HG03342 (cell line): ENCODE data around the gene NKAPD1.
"Not testable (repeated sequence)": the region's sequence is repeated elsewhere in the genome, so short reads cannot be mapped to it uniquely, and the experiment has no call there.

Source experiments
- ATAC-seq: cut with Tn5 transposase; IDR thresholded peaks from one replicate; pipeline ENCODE4 v1.9.1; 2021; ENCODE audit warnings: mild to moderate bottlenecking, moderate library complexity; ENCODE audit not compliant: unreplicated experiment

NKAPD1 gene, protein sequence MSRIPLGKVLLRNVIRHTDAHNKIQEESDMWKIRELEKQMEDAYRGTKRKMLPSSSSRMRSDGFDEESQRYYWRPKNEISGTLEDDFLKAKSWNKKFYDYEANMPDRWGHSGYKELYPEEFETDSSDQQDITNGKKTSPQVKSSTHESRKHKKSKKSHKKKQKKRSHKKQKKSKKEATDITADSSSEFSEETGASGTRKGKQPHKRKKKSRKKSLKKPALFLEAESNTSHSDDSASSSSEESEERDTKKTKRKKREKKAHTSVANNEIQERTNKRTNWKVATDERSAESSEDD

DNA sequence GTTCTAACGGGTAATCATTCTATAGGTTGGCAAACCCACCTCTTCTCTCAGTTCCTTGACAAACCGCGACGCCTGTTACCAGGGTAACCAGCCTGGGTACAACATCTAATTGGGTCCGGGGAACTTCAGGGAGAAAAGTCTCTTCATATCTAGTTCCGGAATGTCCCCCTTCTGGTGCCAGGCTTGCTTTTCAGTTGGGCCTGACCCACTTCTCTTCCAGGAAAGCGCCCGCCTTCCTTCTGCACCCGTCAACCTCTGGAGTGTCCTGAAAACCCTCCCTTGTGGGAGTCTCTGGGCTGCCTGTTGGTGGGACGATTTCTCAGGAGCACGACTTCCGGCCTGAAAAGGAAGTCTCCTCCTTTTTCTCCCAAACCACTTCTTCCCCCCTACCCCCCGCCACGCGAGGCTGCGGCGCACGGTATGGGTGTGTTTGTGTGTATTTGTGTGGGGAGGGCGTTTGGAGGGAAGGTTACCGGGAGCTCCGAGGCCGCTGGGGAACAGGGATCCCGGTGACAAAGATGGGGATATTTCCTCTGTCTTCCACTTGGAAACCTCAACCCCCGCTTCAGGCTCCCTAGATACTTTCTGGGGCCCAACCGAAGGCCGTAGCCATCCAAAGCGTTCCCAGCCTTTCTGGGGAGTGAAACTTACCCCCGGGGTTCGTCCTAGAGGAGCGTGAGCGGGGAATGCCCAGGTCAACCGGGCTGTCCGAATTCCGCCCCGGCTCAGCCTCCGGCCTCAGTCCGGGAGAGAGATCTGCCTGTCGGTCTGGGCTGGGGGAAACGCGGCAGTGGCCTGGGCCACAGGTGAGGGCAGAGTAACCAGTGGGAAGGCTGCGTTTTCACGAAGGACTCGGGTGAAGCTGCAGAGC, at the start of gene NKAPD1, which contains the start of gene PIH1D2:
NKAPD1 (plus strand) TSS at position 359 of the 871 bp plus-strand sequence. CDS start 1,276 bp downstream, outside the sequence.
PIH1D2 (minus strand) TSS at position 77 of the 871 bp plus-strand sequence. CDS start 843 bp downstream, outside the sequence.
- peak; percentile 83 for ATAC-seq

DNA sequence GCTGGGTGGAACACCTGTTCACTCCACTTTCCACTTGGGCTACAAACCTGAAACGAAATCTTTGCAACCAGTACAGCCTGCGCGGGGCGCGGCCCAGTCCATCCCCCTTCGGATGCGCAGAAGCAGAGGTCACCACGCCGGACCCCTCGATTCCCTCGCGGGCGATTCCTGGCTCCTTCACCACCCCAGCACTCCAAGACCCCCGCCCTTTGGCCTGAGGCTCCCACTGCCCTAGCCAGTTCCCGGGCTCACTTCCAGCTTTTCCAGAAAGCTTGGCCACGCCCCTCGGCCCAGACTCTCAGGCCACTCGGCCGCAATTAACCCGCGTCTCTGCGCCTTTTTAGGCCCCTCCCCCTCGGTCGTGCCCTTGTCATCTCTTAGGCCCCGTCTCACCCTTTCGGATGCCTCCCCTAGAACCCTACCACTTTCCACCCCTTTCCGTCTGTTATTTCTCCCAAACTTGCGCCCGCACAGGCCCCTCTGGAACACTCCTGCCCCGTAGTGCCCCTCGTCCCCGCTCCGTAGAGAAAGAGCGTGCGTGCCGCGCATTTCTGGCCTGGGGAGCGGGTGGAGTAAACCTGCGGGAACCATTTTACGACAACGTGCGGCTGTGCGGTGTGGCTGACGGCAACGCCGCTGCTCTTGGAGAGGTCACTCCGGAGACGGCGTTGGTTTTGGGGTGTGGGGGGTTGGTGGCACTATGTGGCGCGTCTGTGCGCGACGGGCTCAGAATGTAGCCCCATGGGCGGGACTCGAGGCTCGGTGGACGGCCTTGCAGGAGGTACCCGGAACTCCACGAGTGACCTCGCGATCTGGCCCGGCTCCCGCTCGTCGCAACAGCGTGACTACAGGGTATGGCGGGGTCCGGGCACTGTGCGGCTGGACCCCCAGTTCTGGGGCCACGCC, 49.1 kb upstream of the NKAPD1 start, which contains the start of gene DLAT:
DLAT (plus strand) TSS at position 636 of the 906 bp plus-strand sequence; CDS start at position 701, 65 bp downstream.
- peak; percentile 61 for ATAC-seq

DNA sequence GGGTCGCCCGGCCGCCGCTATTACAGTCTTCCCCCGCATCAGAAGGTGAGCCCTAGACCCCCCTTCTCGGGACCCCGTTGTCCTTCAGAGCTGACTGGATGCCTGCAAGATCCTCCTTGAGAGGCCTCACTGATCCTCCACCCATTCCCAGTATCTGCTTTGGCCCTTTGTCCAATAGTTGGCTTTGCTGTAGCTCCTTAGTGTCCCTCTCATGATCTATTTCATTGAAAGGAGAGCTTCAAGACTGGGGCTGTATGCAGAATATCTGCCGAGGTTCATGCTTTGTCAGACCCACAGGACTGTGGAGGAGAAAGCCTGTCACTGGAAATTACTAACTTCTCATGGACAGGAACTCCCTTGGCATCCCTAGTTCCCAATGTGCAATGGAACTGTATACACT, 48.4 kb upstream of the NKAPD1 start:
- peak; percentile 0 for ATAC-seq

DNA sequence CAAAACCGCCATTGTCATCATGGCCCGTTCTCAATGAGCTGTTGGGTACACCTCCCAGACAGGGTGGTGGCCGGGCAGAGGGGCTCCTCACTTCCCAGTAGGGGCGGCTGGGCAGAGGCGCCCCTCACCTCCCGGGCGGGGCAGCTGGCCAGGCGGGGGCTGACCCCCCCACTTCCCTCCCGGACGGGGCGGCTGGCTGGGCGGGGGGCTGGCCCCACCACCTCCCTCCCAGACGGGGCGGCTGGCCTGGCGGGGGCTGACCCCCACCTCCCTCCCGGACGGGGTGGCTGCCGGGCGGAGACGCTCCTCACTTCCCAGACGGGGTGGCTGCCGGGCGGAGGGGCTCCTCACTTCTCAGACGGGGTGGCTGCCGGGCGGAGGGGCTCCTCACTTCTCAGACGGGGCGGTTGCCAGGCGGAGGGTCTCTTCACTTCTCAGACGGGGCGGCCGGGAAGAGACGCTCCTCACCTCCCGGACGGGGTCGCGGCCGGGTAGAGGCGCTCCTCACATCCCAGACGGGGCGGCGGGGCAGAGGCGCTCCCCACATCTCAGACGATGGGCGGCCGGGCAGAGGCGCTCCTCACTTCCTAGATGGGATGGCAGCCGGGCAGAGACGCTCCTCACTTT, 47.2 kb upstream of the NKAPD1 start:
- ATAC-seq: not testable (repeated sequence)

DNA sequence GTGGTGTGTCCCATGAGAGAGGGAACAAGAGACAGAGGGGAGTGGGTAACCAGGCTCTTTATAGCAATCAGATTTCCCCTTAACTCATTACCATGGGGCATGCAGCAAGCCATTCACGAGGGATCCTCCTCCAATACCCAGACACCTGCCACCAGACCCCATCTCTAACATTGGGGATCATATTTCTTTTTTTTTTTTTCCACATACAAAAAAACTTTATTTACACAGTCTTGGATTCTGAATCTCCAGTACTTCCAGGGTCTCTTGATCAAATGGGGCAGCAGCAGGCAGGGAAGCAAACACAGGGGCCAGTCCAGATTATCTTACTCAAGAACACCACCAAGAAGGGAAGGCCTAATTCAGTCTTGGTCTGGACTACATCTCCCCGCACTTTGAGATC, 44.6 kb upstream of the NKAPD1 start:
- no peak for ATAC-seq

GRCh38 chr11:112033902-112034301, 40.2 kb upstream of the NKAPD1 start:
- no peak for ATAC-seq

DNA sequence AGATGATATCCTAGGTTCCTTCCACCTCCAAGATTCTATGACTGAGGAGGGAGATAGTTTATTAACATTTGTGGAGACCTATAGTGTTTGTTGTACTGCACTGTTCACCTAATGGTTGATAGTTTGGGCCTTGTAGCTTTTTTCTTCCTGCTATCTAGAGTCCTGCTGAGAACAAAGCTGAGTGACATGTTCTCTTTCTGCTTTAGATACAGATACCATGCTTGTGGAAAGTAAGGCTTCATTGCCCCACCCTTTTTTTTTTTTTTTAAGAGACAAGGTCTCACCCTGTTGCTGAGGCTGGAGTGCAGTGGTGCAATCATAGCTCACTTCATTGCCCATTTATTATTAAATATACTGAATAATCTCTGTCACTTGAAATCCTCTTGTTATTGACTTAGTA, 36.6 kb upstream of the NKAPD1 start:
- ATAC-seq: no peak

GRCh38 chr11:112042161-112042960, 31.7 kb upstream of the NKAPD1 start:
- ATAC-seq: no peak

GRCh38 chr11:112042961-112043304, 31.2 kb upstream of the NKAPD1 start:
- no peak for ATAC-seq

DNA sequence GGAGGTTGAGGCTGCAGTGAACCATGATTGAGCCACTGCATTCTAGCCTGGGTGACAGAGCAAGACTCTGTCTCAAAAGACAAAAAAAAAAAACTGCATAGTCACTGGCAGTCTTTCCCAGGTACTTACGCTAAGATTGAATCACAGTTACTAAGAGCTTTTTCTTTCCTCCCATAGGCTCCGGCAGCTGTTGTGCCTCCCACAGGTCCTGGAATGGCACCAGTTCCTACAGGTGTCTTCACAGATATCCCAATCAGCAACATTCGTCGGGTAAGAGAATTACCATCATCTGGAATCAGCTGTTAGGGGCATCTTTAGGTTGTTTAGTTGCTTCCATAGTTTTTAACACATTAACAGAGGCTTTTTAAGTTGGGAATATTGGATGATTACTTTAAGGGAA, 29.1 kb upstream of the NKAPD1 start:
- ATAC-seq: no peak

DNA sequence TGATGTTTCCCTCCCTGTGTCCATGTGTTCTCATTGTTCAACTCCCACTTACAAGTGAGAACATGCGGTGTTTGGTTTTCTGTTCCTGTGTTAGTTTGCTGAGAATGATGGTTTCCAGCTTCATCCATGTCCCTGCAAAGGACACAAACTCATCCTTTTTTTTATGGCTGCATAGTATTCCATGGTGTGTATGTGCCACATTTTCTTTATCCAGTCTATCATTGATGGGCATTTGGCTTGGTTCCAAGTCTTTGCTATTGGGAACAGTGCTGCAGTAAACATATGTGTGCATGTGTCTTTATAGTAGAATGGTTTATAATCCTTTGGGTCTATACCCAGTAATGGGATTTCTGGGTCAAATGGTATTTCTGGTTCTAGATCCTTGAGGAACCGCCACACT, 27.5 kb upstream of the NKAPD1 start:
- ATAC-seq: not testable (repeated sequence)

DNA sequence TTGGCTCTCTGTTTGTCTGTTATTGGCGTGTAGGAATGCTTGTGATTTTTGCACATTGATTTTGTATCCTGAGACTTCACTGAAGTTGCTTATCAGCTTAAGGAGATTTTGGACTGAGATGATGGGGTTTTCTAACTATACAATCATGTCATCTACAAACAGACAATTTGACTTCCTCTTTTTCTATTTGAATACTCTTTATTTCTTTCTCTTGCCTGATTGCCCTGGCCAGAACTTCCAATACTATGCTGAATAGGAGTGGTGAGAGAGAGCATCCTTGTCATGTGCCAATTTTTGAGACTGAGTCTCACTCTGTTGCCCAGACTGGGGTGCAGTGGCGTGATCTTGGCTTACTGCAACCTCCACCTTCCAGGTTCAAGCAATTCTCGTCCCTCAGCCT, 25.8 kb upstream of the NKAPD1 start:
- not testable (repeated sequence) for ATAC-seq

DNA sequence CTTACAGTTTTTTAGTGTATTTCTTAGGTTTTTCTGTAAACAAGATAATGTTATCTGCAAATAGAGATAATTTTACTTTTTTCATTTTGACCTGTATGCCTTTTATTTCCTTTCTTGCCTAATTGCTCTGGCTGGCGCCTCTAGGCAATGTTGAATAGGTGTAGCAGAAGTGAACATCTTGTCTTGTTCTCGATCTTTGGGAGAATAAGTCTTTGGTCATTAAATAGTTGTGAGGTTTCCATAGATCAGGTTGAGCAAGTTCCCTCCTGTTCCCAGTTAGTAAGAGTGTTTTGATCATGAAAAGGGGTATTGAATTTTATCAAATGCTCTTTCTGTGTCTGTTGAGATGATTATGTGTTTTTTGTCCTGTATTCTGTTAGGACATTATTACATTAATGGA, 24.3 kb upstream of the NKAPD1 start:
- no peak for ATAC-seq

DNA sequence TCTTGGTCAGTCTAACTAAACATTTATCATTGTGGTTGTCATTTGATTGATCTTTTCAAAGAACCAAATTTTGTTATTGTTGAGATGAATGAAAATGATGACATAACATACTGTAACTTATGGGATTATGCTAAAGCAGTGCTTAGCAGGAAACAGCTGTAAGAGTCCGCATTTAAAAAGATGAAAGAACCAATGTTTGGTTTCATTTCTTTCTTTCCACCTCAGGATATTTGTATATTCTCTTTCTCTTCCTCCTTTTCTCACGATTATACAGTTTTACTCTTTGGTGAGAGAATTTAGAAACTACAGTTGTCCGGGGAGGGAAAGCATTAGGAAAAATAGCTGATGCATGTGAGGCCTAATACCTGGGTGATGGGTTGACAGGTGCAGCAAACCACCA, 23.4 kb upstream of the NKAPD1 start:
- ATAC-seq: peak; percentile 76

DNA sequence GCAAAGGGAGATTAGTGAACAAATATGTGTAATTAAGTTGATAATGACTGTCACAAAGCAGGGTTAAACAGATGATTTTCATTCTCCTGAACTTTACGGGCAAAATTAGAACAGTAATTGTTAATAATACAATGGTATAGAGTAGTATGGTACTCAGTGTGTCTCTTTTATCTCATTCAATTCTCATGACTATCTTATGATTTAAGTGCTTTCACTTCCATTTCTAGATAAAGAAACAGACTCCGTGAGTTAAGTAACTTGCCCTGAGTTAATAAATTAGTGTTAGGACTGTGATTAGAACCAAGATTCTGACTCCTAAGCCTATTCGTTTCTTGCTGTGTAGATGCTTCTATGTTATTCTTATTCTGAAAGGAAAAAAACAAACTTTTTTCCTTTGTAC, 22.3 kb upstream of the NKAPD1 start:
- no peak for ATAC-seq

GRCh38 chr11:112057170-112057569, 16.9 kb upstream of the NKAPD1 start:
- ATAC-seq: no peak

DNA sequence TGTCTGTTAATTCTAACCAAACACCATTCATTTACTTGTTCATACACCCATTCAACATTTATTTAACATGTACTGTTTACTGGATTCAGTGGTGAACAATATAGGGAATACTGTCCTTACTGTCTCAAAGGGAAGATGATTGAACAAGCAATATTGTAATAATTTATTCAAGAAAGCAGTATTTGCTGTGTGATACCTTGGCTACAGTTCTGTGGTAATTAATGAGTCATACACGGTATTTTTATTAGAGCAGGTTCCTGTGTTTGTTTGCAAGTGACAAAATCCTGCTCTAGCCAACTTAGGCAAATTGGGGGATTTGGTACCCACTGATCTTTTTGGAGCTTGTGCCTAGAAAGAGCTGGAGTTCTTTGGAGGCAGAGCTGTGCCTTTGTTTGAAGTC, 16.0 kb upstream of the NKAPD1 start:
- ATAC-seq: no peak

DNA sequence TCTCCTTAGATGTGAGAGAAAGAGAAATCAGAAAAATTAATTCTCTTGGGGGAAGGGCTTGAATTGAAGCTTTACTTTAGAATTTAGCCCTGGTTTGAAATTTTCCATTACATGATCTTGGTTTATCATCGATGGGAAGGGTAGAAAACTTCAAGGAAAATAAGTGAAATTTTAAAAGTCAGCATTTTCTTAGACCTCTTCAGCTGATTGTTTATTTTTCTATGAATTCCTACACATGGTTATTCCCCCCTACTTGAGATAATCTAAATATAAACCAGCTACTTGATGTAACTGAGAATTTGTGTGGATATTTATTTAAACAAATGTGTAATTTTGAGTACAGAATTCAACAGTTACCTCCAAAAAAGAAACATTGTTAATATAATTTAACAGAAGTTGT, 11.2 kb upstream of the NKAPD1 start:
- ATAC-seq: no peak

GRCh38 chr11:112082729-112083128, 8.6 kb downstream of the NKAPD1 start:
- no peak for ATAC-seq
